ENCODE results near the gene ZBTB39. TPM values are rescaled to one million over a fixed set of nuclear protein-coding genes. Genes with fewer than 3 reads are reported as not detected.
A peak's percentile ranks its signal among the peaks of the same experiment; 100 is the strongest.

Gene ZBTB39
- total and polyA plus RNA-seq, 8 donors: 3.8 to 12.4 (median 11.0) TPM

DNA sequence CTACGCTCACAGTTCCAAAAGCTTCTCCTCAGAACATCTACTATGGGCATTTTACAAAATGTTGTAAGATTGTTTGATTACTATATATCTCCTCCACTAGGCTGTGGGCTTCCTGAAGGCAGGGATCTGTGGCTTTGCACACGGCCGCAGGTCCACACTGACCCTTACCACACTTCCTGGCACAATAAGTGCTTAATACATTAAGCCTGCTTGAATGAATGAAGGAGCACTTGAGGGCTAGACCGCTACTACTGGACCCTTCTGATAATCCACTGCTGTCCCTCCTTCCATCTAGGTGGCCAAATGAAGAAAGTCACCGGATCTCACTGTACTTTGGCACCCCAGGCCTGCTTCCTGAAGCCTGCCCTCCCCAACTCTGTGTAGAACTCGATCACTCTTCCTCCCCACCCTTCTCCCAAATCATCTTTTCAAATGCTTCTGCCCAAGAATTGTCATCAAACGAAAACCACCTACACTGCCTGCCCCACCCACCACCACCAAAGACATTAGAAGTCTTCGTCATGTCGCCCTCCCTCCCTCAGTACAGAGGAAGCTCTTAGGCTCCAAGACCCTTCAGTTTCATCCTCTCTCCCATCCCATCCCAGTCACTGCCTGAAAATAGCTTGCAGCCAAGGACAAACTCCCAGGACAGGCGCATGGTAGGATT, 596 bp upstream of the ZBTB39 start:
- Histone ChIP-seq H3K36me3 (peaks cover 0 to 28% of the 10 kb centered on the region in 2 donors), H3K27me3 (no peaks in the 10 kb centered on the region), H3K27ac (peak overlapping the region; percentile 33 to 35), H3K4me1 (peaks cover 12 to 26% of the 10 kb centered on the region in 2 donors), H3K9me3 (no peaks in the 10 kb centered on the region), H3K4me3 (peak overlapping the region in 1 of 2 donors; percentile 78)
- ATAC-seq: no peak
- no peak for TF ChIP-seq CTCF (IDR thresholded peaks at IDR 0.05)
- intact Hi-C loops (cut with DNase I): no loop called here
- no peak for DNase-seq

DNA sequence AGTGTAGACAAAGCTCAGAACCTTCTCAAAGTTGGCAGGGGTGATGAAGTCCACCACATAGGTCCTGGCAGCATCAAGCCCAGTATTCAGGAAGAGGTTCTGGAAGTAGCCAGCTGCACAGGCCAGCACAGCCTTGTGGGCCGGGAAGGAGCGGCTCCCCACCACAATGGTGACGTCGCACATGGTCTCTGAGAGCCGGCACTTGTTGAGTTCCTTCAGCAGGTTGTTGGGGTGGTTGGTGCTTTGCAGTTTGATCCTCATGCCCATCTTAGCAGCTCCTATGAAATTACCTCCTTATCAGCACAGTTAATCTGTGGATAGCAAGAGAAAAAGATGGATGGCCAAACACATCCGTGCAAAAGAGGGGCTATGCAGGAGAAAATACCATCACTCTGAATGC, 1.7 kb downstream of the ZBTB39 start:
- no peak for TF ChIP-seq CTCF (IDR thresholded peaks at IDR 0.05)
- ATAC-seq (no peak), DNase-seq (no peak)
- H3K36me3 ChIP-seq: peaks cover 0 to 39% of the 10 kb centered on the region in 2 donors
- no peaks in the 10 kb centered on the region for H3K9me3 ChIP-seq
- no peak overlapping the region for H3K4me3 ChIP-seq
- intact Hi-C loops (cut with DNase I): no loop called here
- H3K4me1 ChIP-seq: peaks cover 12 to 40% of the 10 kb centered on the region in 2 donors
- H3K27ac ChIP-seq: no peak overlapping the region
- no peaks in the 10 kb centered on the region for H3K27me3 ChIP-seq

- ATAC-seq (no peak), DNase-seq (no peak)
- no peak overlapping the region for H3K27ac ChIP-seq
- no peak overlapping the region for H3K4me3 ChIP-seq
- H3K9me3 ChIP-seq: no peaks in the 10 kb centered on the region
- H3K4me1 ChIP-seq: peaks cover 12 to 41% of the 10 kb centered on the region in 2 donors
- H3K36me3 ChIP-seq: peaks cover 0 to 39% of the 10 kb centered on the region in 2 donors
- intact Hi-C loops (cut with DNase I): no loop called here
- TF ChIP-seq CTCF (IDR thresholded peaks at IDR 0.05): no peak
- no peaks in the 10 kb centered on the region for H3K27me3 ChIP-seq
Measured at GRCh38 chr12:57003395-57003794, 3.0 kb downstream of the ZBTB39 start.

DNA sequence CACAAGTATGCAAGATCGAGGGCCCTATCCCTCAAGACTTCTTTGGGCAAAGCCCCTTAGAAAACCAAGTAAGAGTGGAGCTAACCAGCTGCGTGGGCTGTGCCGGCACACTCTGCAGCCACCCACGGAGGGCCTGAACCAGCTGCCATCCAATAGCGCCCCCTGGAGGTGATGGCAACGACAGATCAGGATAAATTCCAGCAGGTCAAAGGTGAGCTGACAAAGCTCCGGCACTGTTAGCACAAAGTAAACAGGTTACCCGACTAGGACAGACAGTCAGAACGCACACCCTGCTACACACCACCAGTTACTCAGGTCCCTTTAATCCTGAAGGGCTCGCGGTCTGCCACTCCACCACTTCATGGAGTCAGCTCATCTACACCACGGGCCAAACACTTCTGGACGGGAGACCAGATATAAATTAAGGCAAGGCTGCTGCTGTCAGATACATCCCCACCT, 4.9 kb downstream of the ZBTB39 start:
- Histone ChIP-seq H3K27me3 (no peaks in the 10 kb centered on the region), H3K4me3 (no peak overlapping the region), H3K9me3 (no peaks in the 10 kb centered on the region), H3K4me1 (peaks cover 8 to 30% of the 10 kb centered on the region in 2 donors), H3K27ac (no peak overlapping the region), H3K36me3 (peaks cover 0 to 47% of the 10 kb centered on the region in 2 donors)
- TF ChIP-seq CTCF (IDR thresholded peaks at IDR 0.05): peak; percentile 56 to 69
- DNase-seq: peak in 2 of 4 donors; percentile 40 to 54
- ATAC-seq: peak; percentile 75
- intact Hi-C loops (cut with DNase I): no loop called here

DNA sequence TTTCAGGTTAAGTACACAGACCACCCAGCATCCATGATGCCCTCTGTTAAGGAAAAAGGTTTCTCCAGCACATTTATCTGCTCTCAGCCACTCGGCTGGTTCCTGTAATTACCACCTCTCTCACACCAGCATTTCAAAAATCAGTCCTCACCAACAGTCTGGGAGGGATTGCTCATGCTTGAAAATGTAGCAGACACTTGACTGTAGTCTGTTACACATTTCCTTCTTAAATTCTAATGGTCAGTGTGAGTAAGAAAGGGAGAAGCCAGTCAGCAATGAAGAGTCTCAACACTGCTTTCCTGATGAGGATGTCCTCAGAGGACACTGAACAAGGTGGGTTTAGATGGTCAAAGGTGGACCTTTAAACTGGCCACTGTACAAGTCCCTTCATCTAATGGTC, 6.0 kb downstream of the ZBTB39 start:
- intact Hi-C loops (cut with DNase I): no loop called here
- H3K4me3 ChIP-seq: no peak overlapping the region
- no peak overlapping the region for H3K27ac ChIP-seq
- ATAC-seq (no peak), DNase-seq (no peak)
- H3K9me3 ChIP-seq: no peaks in the 10 kb centered on the region
- TF ChIP-seq CTCF (IDR thresholded peaks at IDR 0.05): no peak
- no peaks in the 10 kb centered on the region for H3K27me3 ChIP-seq
- peaks cover 0 to 47% of the 10 kb centered on the region in 2 donors for H3K36me3 ChIP-seq
- H3K4me1 ChIP-seq: peaks cover 6 to 24% of the 10 kb centered on the region in 2 donors

All from left lung (tissue), 10 donors.